GM20431 (cell line): ENCODE data around the gene ASPG.

Experiments used
- in situ Hi-C: fragments of 300-500 bp; cut with MseI, MboI; formaldehyde crosslinking; loops from one replicate; pipeline ENCODE4 v1.15.0; 2020; ENCODE audit warnings: low sequenced_read_pairs; ENCODE audit not compliant: unreplicated experiment

The ASPG gene

DNA sequence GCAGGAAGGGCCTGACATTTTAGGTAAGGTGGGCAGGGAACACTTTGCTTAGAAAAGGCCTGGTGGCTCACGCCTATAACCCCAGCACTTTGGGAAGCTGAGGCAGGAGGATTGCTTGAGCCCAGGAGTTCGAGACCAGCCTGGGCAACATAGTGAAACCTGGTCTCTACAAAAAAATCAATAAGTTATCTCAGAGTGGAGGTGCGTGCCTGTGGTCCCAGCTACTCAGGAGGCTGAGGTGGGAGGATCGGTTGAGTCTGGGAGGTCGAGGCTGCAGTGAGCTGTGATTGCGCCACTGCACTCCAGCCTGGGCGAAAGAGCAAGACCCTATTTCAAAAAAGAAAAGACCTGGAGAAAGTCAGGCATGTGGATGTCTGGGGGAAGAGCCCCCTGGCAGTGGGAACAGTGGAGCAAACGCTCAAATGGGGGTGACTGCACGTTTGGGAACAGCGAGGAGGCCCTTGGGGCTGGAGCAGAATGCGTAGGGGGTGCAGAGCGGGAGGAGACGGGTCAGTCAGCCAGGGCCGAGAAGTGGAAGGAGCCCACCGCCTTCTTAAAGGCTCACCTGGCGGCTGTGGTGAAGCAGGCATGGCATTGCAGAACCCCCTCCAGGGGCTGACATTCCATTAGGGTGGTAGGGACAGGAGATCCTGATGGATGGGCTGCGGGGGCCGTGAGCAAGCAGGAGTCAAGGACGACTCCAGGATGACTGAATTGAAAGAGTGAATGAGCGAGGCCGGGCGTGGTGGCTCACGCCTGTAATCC, 46.6 kb downstream of the ASPG start:
- in situ Hi-C loops, result no loop called here

DNA sequence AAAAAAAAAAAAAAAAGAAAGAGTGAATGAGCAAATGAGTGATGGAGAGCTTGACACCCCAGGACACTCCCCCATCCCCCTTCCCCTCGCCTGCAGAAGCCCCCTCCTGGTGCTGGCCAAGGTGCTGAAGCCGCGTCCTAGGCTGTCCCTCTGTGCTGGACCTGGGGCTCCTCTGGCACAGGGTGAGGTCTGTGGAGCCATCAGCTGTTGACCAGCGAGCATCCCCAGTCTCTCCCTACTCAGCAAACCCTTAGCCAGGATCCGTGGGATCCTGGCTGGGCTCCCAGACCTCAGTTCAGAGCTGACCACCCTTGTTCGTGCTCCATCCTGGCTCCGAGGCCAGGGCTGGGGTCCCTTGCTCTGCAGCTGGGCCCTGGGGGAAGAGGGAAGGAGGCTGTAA, 47.5 kb downstream of the ASPG start:
- in situ Hi-C loops, result no loop called here

DNA sequence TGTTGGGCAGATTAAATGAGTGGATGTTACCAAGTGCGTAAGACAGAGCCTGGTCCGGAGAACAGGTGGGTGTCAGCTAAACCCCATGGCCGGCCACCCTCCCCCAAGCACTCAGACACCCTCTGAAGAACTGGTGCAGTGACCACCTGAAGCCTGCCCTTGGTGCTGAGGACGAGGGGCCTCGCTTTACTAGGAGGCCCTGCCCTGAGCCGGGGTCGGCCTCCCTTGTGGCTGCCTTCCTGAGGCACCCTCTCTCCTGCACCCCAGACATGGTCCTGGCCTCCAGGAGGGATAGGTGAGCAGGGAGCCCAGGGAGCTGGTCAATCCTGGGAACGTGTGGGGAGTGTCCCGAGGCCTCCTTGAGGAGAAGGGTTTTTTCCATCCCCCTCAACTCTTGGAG, 48.0 kb downstream of the ASPG start:
- in situ Hi-C loops, result no loop called here

DNA sequence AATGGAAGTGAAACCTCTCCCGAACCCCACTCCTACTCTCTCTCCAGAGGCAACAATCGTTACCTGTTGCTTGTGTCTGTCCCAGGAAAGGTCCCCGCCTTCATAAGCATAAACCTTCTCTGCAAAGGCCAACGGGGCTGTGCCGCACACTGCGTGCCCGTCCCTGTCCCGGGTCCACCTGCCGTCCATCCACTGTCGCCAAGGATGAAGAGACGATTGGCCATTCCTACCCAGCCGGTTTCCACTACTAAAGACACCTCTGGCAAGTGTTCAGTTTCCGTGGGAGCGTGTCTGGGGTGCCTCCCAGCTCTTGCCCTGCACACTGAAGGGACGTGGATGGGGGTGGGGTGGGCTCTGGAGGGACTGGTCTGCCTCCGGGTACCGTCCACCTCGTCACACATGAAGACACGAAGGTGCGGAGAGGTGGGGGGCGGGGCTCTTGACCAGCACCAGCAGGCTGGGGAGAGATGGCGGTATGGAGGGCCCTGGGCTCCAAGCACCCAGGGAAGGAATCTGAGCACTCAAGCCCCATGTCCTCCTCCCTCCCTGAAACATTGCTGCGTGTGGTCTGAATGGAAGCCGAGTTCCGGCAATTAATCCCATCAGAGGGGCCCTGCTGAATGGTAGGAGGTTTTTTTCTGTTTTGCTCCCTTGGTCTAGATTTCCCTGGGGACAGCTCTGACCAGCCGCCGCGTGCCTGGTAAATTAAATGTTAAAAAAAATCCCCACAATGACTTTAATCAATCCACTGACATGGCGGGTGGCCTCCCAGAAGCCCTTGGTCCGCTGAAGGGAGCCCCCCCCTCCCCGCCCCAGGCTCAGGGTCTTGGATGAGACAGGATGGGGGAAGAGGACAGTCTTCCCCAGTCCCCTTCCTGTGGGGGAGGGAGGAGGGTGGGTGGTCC, 48.8 kb downstream of the ASPG start:
- in situ Hi-C loops, result no loop called here

DNA sequence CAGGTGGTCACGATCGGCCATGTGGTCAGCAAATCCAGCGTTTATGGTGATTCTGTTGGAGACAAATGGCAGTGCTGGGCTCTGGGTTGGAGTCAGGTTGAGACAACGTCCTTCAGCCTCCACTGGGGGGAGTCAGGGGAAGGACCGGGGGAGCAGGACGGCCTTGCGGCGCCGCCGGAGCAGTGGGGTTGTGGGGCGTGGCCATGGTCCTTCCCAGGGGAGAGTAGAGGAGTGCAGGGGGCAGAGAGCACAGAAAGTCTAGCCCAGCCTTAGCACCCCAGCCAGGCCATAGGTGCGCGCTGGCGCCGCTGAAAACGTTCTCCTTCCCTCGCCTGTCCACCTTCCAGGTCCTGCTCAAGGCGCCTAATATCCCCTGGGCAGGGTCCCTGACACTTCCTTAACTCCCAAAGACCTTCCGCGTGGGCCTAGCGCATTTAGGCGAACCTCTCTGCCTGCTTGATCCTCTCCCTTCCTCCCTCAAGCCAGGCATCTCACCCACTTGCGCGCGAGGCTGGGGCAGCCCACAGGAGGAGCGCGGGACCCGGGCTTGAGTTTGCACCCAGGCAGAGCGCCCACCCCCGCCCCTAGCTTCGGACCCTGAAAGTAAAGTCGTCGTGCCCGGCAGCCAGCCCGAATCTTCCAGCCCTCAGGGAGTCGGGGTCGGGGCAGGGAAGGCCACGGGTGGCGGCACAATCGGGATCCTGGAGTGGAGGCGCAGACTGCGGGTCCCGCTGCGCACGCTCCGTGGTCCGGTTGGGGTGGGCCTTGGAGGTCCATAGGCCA, 49.8 kb downstream of the ASPG start:
- in situ Hi-C loops, result no loop called here

DNA sequence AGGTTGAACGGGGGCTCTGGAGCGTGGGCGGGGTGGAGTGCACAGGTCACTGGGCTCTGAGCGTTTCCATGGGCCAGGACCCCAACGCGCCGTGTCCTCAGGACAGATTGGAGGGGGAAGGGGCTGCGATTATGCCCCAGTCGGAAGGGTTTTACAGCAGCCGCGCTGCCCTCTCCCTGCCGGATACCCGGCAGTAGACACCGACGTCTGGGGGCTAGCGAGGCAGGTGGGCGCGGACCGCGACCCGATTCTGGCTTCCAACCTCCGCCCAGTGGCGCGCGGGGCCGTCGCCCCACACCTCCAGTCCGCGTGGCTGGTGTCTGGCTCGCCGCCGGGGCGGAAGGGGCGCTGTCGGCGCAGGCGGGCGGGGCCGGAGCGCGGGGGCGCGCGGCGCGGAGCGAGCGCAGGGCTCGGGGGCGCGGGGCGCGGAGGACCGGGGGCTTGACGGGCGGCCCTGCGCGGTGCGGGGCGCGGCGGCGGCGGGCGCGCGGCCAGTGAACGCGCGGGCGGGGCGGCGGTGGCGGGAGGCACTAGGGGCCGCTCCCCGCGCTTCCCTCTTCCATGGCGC, 50.5 kb downstream of the ASPG start:
- in situ Hi-C loops, result no loop called here

DNA sequence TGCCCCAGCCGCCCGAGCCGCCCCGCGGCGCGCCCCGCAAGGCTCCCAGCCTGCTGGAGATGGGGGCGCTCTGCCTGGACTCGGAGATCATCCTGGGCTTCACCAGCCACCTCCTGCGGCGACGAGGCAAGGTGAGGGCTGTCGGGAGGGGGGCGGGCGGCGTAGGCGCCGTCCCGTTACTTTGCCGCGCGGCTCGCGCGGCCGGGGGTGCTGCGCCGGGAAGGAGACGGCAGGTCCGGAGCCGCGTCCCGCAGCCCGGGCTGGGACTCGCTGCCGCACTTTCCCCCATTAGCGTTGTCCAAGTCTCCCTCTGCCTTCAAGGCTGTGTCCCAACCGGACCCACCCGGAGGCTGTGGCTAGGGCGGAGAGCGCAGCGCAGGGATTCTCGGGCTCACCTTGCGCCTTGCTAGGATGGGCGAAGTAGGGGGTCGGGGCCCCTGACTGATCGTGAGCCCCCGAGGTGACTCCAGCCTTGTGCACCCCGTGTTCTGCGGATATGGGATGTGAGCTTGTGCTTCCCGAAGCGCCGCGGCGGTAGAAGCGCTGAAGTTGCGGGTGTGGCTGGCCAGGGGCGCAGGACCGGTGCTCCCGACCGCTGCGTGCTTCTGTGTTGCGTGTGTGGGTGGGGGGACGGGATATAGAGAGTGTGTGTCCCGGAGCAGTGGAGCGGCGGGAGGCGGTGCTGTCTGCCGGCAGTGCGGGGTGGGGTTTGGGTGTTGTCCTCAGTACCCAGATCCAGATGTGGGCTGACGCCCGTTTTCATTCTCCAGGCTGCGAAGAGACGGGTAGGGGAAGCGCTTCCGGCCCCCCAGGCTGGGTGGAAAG, 51.2 kb downstream of the ASPG start:
- in situ Hi-C loops, result no loop called here

DNA sequence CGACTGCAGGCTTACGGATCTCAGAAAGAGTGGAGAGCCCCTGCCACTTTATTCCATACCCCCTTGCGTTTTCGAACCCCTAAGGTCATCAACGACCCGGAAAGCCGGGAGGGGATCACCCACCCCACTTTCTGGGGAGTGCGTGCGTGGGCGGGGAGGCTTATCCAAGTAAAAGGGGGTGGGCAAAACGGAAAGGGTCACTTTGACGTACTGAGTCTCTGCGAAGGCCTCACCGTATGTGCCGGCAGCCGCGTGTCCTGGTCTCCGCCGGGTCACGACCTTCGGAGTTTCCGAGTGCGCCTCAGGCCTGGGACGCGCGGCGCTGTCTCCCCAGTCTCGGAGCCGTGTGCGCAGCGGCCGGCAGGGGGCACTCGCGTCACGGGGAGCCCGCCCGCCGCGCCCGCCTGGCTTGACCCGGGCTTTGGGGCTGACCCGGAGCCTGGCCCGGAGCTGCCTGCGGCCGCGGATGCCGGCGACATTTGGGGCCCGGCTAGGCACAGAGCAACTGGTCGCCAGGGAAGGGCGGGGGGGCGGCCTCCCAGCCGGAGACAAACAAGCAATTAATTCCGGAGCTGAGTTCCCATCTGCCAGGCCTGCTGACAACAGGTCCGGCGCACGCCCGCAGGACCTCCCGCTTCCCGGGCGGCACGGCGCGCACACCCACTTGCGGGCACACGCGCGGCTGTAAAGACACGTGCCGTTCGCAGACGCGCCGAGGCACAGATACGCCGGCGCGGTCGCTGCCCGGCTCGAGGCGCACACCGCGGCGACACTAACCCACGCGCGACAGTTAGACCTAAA, 52.0 kb downstream of the ASPG start:
- in situ Hi-C loops, result no loop called here

DNA sequence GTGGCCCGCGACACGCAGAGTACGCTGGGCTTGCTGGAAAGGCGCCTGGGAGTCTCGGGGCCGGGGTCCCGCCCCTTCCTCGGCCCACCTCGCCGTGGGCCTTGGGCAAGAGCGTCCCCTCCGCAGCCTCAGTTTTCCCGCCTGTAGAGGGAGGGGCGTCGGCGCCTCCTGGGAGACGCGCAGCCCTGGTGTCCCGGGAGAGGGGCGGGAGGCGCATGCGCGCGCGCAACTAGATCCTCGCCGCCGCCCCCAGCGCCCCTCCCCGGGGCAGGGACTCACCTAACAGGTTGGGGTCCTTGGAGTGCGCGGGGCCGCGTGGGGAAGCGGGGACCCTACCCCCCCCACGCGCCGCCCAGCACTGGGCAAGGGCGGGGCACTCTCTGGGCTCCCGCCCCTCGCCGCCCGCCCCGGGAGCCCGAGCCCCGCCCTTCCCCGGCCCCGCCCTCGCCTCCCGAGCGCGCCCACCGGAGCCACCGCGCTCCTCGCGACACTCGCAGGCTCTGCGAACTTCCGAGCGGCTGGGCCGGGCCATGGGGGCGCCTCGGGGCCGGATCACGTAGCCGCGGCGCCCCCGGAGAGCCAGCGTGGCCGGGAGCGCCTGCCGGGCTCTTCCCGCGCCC, 52.7 kb downstream of the ASPG start, which contains the start of gene KIF26A:
Gene KIF26A, plus strand, starts transcription at position 490 of the 620 bp plus-strand sequence. CDS start 136 bp downstream, outside the sequence.
- in situ Hi-C loops, result no loop called here

DNA sequence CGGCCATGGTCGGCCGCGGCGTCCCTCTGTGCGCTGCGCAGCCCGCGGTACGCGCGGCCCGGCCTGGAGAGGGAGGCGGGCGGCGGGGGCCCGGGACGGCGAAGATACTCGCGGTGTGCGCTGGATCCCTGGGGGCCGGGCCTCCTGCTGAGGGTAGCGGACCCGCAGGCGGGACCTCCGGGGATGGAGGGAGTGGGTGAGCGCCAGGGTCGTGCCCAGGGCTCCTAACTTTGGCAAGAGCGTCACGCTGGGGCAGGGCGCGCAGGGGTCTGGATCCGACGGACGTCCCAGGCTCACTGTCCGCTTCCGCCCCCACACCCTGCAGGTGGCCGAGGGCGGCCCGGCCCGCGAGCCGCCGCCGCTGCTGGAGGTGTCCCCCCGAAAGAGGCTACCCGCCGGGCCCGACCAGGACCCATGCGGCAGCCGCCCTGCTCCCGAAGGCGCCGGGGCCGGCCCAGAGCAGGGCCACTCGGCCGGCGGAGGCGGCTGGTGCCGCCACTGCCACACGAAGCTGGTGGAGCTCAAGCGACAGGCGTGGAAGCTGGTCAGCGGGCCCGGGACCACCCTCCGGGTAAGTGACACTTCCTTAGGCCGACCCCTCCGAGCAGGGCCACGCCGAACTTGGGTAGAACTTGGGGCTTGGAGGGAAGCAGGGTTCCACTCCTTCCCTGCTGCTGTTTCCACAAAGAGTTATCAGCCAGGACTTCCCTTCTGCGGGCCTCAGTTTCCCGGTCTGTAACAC, 53.4 kb downstream of the ASPG start:
- in situ Hi-C loops, result no loop called here

DNA sequence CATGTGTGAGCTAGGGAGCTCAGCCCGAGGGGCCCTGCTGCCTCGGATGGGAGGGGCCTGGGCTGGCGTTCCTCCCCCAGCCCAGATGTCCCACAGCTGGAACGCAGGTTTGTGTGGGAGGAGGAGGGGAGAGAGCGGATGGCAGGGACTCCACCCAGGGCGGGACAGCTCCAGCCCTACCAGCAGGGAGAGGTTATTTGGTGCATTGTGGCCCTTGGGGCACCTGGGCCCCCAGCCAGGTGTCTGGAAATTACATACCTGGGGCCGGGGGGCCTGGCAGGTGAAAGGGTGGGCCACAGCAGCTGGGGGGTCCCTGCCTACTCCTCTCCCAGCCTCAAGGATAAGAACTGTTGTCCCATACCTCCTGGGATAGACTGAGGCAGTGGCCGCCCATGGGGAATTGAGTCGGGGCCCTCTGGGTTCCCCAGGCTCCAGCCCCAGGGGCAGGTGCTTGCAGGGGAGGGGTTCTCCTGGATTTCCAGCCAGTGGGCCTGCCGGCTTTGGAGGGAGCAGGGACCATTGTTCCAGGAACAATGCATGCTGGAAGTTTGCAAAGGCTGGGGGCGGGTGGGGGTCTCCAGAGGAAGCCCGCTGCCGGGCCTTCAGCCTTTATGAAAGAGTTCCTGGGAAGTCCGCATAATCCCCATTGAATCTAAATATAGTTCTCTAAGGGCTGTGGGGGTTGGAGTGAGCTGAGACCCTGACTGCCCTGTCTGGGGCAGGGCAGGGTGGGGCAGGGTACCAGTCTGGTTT, 54.1 kb downstream of the ASPG start:
- in situ Hi-C loops, result no loop called here

DNA sequence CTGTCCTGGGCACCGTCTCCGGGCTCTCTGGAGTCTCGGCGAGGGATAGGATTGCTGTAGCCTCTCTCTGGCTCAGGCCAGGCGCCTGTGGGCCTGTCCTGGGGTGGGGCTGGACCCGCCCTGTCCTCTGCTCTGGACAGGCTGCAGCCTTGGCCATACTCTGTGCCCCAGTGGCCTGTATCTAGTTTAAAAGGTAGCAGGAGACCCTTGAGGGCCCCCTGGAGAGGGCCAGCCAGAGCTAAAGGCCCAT, 54.6 kb downstream of the ASPG start:
- in situ Hi-C loops, result no loop called here

DNA sequence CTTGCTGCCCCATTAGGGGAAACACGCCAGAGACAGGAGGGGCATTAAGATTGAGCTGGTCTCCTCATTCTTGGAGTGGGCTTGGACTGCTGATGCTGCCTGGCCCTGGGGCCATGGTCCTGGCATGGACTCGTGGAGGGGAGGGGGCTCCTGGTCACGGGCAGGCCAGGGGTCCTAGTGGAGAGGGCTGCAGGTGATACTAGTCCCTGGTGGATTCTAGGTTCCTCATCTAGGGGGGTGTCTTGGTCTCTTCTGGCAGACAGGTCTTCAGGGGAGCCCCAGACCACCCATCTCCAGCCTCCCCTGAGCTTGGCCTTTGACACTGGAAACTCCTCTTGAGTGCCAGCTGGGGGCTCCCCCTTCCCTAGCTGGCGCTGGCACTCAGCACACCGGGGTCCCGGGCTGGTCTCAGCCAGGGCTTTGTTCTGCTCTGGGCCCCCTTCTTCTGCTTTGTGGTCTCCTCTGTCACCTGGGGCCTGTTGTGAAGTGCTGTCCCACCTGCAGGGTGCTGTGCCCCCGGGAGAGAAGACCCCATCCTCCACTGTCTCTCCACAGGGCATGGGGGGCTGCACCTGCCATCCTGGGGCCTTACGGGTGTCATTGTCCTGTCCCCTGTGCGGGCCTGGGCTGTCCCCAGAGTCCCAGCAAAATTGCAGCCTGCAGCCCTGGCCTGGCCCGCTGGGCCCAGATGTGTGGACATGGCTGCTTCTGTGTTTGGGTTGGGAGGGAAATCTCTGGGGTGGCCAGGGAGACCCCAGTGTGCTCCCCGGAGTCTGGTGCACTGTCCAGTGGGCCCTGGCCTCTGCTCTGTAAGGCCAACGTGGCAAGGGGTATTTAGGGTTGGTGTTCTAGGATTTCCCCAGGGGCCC, 55.2 kb downstream of the ASPG start:
- in situ Hi-C loops, result no loop called here

DNA sequence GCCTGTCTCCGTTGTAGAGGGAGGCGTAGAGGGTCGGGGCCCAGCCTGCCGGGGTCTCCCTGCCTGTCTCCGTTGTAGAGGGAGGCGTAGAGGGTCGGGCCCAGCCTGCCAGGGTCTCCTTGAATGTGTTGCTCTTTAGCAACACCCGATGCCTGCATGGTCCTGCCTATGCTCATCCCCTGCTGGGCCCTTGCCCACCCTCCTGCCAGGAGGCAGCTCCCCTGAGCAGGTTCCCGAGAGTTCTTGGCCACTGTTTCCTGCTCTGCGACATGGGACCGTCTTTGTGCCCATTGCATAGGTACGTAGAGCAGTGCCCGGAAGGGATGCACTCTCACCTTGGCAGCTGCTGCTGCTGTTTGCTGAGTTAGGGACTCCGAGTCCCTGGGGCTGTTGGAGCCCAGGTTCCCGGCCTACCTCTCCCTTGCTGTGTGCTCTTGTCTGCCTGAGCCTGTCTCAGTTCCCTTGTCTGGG, 56.2 kb downstream of the ASPG start:
- in situ Hi-C loops, result no loop called here

DNA sequence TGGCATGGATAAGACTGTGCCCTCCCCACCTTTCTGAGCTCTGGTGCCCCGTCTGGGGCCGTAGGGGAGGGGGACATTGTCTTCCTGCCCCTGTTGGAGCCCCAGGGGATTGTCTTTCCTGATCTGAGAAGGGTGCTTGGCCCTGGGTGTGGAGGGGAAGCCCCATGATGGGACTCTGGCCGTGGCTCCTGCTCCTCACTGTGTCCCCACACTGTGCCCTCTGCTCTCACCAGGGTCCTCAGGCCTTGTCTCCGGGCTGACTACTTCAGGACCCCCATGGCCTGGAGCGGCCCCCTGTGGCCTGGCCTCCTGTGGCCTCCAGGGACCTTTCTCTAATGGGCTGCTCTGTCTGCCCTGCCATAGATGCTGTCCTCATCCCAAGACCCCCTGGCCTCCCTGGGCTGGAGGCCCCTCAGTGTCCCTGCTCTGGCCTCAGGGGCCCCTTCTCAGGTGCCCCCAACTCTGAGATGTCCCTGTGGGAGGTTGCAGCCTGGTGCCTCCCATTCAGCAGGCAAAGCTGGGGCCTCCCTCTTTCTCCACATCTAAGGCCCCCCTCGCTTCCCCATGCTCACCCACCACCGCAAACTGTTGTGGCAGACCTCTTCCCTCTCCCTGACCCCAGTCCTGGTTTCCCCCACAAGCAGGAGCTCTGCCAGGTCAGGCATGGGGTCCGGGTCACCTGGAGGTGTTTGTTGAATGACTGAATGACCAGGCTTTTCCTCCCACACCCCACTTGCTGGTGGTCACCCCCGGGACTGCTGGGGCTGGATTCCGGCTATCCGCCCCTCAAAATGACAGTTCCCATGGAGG, 56.8 kb downstream of the ASPG start:
- in situ Hi-C loops, result no loop called here
